ENCODE measurements around the gene GNA14. TPM values are rescaled to one million over a fixed set of nuclear protein-coding genes. Genes with fewer than 3 reads are reported as not detected.

The GNA14 gene
- total and polyA plus RNA-seq, 2 experiments from 2014 or later, result 0.21 to 0.36 TPM

DNA sequence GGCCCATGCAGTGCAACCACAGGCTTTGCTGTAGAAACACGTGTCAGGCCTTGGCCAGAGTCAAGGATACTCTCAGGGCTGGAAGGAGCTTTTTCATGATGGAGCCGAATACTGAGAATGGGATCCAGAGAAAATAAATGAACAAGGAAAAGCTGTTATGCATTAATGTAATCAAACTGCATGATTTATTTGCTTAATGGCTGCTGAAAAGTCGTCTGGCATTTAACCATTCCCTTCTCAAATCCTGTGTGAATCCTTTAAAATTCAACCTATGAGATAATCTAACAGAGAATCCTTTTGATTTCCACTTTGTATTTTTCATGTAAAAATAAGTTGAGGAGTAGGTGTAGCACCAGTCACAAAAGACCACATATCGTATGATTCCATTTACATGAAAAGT is 24.1 kb upstream of the GNA14 start:
- Histone ChIP-seq H3K36me3 (no peaks in the 10 kb centered on the region), H3K4me3 (no peak overlapping the region), H3K9me3 (ENCODE audit: low read depth) (no peaks in the 10 kb centered on the region), H3K27me3 (no peaks in the 10 kb centered on the region), H3K27ac (no peak overlapping the region), H3K4me1 (ENCODE audit: low read depth) (no peaks in the 10 kb centered on the region)
- TF ChIP-seq, protein P1, sequence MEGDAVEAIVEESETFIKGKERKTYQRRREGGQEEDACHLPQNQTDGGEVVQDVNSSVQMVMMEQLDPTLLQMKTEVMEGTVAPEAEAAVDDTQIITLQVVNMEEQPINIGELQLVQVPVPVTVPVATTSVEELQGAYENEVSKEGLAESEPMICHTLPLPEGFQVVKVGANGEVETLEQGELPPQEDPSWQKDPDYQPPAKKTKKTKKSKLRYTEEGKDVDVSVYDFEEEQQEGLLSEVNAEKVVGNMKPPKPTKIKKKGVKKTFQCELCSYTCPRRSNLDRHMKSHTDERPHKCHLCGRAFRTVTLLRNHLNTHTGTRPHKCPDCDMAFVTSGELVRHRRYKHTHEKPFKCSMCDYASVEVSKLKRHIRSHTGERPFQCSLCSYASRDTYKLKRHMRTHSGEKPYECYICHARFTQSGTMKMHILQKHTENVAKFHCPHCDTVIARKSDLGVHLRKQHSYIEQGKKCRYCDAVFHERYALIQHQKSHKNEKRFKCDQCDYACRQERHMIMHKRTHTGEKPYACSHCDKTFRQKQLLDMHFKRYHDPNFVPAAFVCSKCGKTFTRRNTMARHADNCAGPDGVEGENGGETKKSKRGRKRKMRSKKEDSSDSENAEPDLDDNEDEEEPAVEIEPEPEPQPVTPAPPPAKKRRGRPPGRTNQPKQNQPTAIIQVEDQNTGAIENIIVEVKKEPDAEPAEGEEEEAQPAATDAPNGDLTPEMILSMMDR (IDR thresholded peaks at IDR 0.05; ENCODE audit: low read depth, low read length), result no peak
- no peak for DNase-seq (ENCODE audit: low read depth in 1 of 2, low spot score in 1 of 2)

DNA sequence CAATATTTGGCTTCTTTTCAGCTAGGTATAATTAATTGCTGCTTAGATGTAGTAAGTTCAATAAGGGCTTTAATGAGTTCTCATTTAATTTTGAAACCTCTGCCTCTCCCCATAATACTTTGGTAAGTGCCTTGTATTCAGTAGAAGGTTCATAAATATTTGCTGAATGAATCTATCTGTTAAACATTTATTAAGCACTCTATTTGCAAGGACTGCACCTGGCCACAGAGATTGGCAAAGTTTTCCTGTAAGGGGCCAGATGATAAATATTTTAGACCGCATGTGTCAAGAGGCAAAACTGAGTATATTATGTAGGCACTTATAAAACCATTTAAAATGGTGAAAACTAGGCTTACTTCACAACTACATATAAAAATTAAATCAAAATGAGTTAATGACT is 19.0 kb upstream of the GNA14 start:
- DNase-seq (ENCODE audit: low read depth in 1 of 2, low spot score in 1 of 2), result no peak
- Histone ChIP-seq H3K27ac (no peak overlapping the region), H3K9me3 (ENCODE audit: low read depth) (no peaks in the 10 kb centered on the region), H3K4me3 (no peak overlapping the region), H3K4me1 (ENCODE audit: low read depth) (no peaks in the 10 kb centered on the region), H3K27me3 (no peaks in the 10 kb centered on the region), H3K36me3 (no peaks in the 10 kb centered on the region)
- TF ChIP-seq, protein P1 (IDR thresholded peaks at IDR 0.05; ENCODE audit: low read depth, low read length), result no peak

DNA sequence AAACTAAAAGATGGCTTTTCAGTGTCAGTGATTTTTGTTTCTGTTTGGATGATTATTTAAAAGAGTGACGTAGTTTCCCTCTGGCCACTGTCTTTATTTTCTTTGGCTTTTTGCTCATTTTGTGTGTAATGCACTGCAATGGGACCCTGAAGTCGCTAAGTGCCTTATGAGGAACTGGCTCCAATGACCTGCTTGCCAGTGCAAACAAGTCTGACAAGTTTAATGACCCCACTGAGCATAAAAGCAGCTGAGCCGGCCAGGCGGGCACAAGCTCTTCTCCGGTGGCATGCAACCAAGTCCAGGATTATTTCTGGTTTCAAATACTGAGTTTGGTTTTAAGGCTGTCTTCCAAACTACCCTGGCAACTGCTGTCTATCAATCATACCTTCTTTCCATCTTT is 15.6 kb upstream of the GNA14 start:
- DNase-seq (ENCODE audit: low read depth in 1 of 2, low spot score in 1 of 2), result no peak
- H3K4me3 ChIP-seq, result no peak overlapping the region
- H3K36me3 ChIP-seq, result no peaks in the 10 kb centered on the region
- no peaks in the 10 kb centered on the region for H3K9me3 ChIP-seq (ENCODE audit: low read depth)
- TF ChIP-seq, protein P1 (IDR thresholded peaks at IDR 0.05; ENCODE audit: low read depth, low read length), result no peak
- H3K27me3 ChIP-seq, result no peaks in the 10 kb centered on the region
- no peaks in the 10 kb centered on the region for H3K4me1 ChIP-seq (ENCODE audit: low read depth)
- H3K27ac ChIP-seq, result no peak overlapping the region

DNA sequence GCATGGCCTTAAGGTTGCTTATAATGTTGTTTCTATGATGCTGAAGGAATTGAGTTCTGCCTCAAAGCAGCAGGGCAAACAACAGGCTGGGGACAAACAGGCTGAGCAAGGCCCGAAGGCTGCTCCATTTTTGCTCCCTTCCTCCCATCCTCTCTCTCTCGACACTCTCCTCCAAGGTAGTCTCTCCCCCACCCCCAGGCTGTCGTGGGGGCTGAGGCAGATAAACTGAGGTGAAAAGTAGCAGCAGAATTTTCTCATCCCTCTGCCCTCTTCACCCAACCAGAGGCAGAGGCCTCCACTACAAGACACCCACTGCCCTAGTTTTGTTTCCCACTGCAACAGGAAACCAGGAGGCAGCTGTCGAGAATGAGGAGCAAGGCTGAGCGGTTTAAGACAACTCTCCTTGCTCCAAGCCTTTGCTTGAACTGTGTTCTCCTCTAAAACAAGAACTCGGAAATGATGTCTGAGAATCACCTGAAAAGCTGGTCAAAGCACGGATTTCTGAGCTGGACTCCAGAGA is 13.5 kb upstream of the GNA14 start:
- Histone ChIP-seq H3K4me3 (no peak overlapping the region), H3K27ac (no peak overlapping the region), H3K9me3 (ENCODE audit: low read depth) (no peaks in the 10 kb centered on the region), H3K4me1 (ENCODE audit: low read depth) (no peaks in the 10 kb centered on the region), H3K36me3 (no peaks in the 10 kb centered on the region), H3K27me3 (no peaks in the 10 kb centered on the region)
- DNase-seq (ENCODE audit: low read depth in 1 of 2, low spot score in 1 of 2), result no peak
- TF ChIP-seq, protein P1 (IDR thresholded peaks at IDR 0.05; ENCODE audit: low read depth, low read length), result no peak

DNA sequence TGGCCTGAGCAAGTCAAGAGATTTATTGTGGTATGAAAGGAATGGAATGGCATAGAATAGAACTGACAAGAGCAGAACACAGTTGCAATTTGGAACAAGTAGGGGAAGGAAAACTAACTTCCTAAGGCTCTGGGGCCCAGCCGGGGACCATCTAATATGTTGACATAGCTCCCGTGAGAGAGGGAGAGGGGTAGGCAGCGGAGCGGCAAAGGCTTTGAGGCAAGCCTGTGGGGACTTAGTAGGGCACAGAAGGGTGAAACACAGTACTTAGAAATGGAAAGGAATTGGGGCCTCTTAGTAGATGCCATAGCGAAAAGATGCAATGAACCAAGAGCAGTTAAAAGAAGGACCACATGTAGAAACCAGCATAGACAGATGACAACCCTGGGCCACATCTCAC is 11.8 kb upstream of the GNA14 start:
- no peaks in the 10 kb centered on the region for H3K36me3 ChIP-seq
- no peak for DNase-seq (ENCODE audit: low read depth in 1 of 2, low spot score in 1 of 2)
- no peaks in the 10 kb centered on the region for H3K27me3 ChIP-seq

More for the DNA sequence above, 11.8 kb upstream of the GNA14 start:
- TF ChIP-seq, protein P1 (IDR thresholded peaks at IDR 0.05; ENCODE audit: low read depth, low read length), result no peak
- H3K27ac ChIP-seq, result no peak overlapping the region
- no peaks in the 10 kb centered on the region for H3K9me3 ChIP-seq (ENCODE audit: low read depth)
- no peak overlapping the region for H3K4me3 ChIP-seq
- no peaks in the 10 kb centered on the region for H3K4me1 ChIP-seq (ENCODE audit: low read depth)
